Endothelial cell of hepatic sinusoid (primary cell): Measurements from ENCODE around the gene AK3.
"Not testable (repeated sequence)": the region's sequence is repeated elsewhere in the genome, so short reads cannot be mapped to it uniquely, and the experiment has no call there.

ENCODE experiments used
- in situ Hi-C: cut with HindIII; loops from 2 replicates; pipeline ENCODE4 v1.10.0; 2017; ENCODE audit warnings: low sequenced_read_pairs

Gene AK3

DNA sequence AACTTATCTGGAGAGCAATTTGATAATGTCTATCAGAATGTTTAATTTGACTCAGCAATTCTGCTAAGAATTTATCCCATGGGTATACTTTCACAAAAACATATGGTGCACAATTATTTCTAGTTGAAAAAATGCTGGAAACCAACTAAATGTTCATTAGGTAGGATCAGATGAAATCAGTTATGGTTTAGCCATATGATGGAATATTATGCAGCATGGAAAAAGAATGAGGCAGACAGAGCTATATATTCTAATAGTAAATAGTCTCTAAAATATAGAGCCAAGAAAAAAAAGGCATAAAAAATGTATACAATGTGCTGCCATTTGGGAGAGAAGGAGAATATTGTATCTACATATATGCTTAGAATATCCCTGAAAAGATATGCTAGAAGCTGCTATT, 71.1 kb downstream of the AK3 start:
- in situ Hi-C loops = no loop called here

DNA sequence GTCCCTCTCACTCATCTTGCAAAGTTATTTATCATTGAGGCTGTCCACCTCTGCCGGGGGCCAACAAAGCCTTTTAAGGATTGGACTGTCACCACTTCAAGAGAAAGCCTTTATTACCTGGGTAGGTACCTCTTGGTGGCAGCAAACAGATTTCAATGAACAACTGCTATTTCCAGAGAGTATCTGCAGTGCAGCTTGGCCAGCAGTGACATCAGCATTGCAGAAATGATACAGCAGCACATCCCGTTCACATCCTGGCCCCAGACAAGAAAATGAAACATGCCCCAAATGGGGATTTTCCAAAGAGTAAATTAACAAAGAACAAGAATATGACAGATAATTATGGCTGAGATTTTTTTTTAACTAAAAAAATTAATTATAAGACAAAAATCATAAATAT, 72.4 kb downstream of the AK3 start:
- in situ Hi-C loops = no loop called here

DNA sequence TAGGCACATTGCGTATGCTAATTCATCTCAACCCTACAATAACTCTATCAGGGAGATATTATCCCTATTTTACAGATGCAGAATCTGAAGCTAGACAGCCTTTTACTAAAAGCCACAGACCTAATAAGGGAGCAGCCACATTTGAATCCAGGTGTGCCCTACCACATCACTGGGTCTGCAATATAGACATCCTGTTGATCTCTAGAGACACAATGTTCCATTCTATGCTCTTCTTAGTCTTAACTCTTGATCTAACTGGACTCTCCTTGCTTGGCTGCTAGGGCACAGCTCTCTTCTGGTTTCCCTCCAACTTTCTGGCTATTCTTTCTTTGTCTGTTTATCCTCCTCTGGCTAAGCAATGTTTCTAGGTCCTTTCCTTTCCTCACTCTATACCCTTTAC, 73.3 kb downstream of the AK3 start:
- in situ Hi-C loops = no loop called here

DNA sequence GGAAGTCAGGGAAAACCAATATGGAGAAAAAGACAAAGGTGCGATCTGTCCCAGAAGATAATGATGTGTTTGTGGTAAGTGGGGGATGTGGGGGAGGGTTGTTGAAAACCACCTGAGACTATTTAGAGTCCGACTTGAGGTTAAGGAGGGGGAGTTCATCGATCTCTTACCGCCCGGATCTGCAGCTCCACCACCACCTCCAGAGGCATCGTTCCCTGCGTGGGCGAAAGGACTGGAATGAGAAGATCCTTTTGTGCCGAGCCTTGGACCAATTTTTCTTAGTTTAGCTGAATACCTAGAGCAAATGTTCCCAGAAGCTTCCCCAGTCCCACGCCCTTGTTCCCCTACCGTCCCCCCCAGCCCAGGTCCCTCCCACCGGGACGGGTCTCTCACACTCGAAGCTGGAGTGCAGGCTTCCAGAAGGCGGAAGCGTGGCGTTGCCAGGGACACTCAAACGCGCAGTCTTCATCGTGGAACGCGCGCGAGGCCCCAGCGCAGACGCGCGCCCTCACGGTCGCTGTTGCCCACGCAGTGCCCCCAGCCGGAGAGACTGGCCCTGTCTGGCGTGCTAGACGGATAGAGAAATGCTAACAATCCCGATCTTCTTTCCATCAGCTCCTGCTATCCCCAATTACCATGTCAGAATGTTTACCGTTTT, 74.8 kb downstream of the AK3 start, which contains the start of gene SPATA6L:
Gene SPATA6L (minus strand): TSS at position 439 of the 658 bp plus-strand sequence. CDS start 230 bp downstream, at position 209.
- in situ Hi-C loops = no loop called here

DNA sequence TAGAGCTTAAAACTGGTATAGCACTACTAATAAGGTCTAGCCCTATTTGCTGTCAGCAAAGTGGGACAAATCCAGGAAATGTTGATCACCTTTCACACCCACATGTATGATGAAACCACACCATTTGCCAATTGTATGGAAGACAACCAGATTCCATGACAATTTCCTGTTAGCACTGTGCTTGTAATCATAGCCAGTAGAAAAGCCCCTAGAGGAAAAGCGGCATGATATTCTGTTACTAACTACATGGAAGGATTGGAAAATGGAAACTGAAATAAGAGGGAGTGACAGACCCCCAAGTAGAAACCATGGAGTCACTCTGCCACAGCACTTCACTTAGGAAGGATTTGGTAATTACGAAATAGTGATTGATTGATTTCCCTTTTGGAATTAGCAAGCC, 75.6 kb downstream of the AK3 start:
- in situ Hi-C loops = no loop called here

DNA sequence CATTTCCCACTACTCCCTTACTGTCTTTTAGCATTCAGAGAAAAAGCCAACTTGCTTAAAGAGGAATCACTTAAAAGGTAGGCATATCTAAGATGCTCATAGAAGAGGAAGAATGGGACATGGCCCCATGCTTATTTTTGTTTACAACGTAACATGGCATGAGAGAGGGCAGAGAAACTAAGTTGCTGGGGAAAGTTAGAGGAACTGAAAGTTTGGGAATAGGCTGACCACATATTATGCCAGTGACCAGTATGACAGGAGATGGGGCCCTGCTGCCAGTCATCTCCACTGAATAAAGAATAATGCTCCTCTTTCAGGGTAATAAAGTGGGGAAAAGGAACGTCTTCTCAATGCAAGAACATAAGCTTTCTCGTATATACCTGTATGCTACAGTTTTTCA, 77.0 kb downstream of the AK3 start:
- in situ Hi-C loops = no loop called here

DNA sequence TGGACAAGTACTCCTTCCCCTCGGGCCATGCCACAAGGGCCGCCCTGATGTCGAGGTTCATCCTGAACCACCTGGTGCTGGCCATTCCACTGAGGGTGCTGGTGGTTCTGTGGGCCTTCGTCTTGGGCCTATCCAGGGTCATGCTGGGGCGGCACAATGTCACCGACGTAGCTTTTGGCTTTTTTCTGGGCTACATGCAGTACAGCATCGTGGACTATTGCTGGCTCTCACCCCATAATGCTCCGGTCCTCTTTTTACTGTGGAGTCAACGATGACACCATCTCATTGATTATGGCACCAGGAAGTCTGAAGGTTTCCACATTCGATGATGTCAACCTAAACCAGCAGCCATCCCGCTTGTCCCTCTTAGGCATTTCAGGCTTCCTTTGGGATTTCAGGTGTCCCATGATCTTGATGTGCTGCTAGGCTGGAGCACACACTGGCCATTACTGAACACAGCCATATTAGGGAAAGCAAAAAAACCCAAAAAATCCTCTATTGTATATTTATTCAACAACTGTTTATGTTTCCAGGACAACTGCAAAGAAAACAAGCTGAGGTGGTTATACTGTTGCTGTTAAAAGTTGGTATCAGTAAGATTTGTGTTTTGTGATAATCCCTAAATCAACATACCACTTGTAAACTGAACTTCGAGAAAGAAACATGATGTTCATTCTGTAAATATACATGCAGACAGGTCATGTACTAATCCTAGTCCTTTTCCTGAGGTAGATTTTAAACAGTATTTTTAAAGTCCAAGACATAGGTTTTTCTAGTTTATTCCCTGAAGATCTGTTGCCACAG, 77.8 kb downstream of the AK3 start:
- in situ Hi-C loops = no loop called here

DNA sequence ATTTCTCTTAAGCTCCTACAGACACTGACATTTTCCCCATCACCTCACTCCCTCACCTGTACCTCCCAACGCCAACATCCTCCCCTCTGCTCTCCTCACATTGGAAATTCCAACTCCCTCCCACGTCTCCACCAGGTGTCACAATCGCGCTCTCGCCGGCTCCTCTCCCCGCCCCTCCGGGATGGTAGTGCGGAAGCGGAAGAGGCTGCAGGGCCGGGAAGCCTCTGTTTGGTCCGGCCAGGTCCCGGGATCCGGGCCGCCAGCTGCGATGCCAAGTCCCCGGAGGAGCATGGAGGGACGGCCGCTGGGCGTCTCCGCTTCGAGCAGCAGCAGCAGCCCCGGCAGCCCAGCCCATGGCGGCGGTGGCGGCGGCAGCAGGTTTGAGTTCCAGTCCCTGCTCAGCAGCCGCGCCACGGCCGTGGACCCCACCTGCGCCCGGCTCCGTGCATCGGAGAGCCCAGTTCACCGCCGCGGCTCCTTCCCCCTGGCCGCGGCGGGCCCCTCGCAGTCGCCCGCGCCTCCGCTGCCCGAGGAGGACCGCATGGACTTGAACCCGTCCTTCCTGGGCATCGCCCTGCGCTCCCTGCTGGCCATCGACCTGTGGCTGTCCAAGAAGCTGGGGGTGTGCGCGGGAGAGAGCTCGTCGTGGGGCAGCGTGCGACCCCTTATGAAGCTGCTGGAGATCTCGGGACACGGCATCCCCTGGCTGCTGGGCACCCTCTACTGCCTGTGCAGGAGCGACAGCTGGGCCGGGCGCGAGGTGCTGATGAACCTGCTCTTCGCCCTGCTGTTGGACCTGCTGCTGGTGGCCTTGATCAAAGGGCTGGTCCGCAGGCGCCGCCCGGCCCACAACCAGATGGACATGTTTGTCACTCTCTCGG, 78.7 kb downstream of the AK3 start, which contains the start of gene PLPP6:
Gene PLPP6 (plus strand): TSS at position 187 of the 881 bp plus-strand sequence. CDS start 82 bp downstream, at position 269.
- in situ Hi-C loops = no loop called here

DNA sequence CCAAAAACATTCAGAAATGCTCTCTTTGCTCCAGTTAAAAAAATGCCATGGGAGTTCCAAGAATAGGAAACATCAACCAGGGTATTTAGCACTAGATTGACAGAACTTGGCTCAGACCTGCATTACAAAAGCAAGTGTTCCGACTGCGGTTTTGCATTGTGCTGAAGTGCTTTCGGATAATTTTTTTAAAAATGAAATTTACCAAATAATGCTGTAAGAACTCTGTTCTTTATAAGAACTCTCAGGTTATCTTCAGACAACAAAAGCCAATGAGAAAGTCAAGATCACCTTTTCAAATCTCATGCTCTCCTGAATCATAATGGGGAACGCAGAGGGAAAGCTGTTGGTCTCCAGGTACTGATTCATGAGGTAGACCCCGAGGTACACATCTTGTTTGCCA, 79.4 kb downstream of the AK3 start:
- in situ Hi-C loops = no loop called here

DNA sequence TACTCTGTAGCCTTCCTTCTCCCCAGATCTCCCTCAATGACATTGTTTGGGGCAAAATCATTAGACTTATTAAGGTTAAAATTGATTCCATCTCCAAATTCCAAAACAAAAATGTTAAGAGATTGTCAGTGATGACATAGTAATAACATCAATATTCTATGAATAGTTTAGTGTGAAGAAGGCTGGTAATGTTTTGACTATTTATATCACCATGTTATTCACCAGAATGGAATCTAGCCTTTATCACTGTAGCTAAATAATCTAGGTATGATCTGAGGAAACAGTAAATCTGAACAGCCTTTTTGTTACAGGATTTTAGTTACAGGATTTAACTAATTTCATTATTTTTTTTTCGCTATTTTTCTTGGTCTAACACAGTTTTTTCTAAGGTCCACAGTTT, 79.8 kb downstream of the AK3 start:
- in situ Hi-C loops = no loop called here

DNA sequence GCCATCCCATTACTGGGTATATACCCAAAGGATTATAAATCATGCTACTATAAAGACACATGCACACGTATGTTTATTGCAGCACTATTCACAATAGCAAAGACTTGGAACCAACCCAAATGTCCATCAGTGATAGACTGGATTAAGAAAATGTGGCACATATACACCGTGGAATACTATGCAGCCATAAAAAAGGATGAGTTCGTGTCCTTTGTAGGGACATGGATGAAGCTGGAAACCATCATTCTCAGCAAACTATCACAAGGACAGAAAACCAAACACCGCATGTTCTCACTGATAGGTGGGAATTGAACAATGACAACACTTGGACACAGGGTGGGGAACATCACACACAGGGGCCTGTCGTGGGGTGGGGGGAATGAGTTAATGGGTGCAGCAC, 80.3 kb downstream of the AK3 start:
- in situ Hi-C loops = not testable (repeated sequence)
